GM04504 (cell line): ENCODE data around the gene TBL1X.
"Not testable (repeated sequence)": the region's sequence is repeated elsewhere in the genome, so short reads cannot be mapped to it uniquely, and the experiment has no call there.

Experiments
- DNase-seq: peaks from one replicate; pipeline ENCODE4 v3.0.0-alpha.2; 2012; ENCODE audit warnings: low read depth

TBL1X gene

GRCh38 chrX:9464435-9465371, at the start of gene TBL1X:
Gene TBL1X (plus strand): TSS chrX:9465058. CDS start chrX:9653587, 188,529 bp downstream.
- no peak for DNase-seq

GRCh38 chrX:9416562-9417348, 48.1 kb upstream of the TBL1X start:
- peak; percentile 38 for DNase-seq

- no peak for DNase-seq
Observed at GRCh38 chrX:9418262-9418661, 46.6 kb upstream of the TBL1X start.

GRCh38 chrX:9420275-9421265, 44.3 kb upstream of the TBL1X start:
- no peak for DNase-seq

GRCh38 chrX:9429767-9430166, 35.1 kb upstream of the TBL1X start:
- no peak for DNase-seq

- DNase-seq = no peak
Observed at GRCh38 chrX:9430346-9430921, 34.4 kb upstream of the TBL1X start.

GRCh38 chrX:9431281-9431680, 33.6 kb upstream of the TBL1X start:
- no peak for DNase-seq

- DNase-seq = no peak
Observed at GRCh38 chrX:9433596-9433995, 31.3 kb upstream of the TBL1X start.

GRCh38 chrX:9434051-9434550, 30.8 kb upstream of the TBL1X start:
- no peak for DNase-seq

GRCh38 chrX:9435086-9435485, 29.8 kb upstream of the TBL1X start:
- not testable (repeated sequence) for DNase-seq

- DNase-seq = no peak
Observed at GRCh38 chrX:9436812-9437211, 28.0 kb upstream of the TBL1X start.

- DNase-seq = no peak
Observed at GRCh38 chrX:9438933-9439494, 25.8 kb upstream of the TBL1X start.

GRCh38 chrX:9440116-9440844, 24.6 kb upstream of the TBL1X start:
- DNase-seq = no peak

- DNase-seq = no peak
Observed at GRCh38 chrX:9442056-9442455, 22.8 kb upstream of the TBL1X start.

- no peak for DNase-seq
Observed at GRCh38 chrX:9443327-9443726, 21.5 kb upstream of the TBL1X start.

GRCh38 chrX:9447906-9448305, 17.0 kb upstream of the TBL1X start:
- DNase-seq = no peak

- no peak for DNase-seq
Observed at GRCh38 chrX:9456250-9457074, 8.4 kb upstream of the TBL1X start.

- not testable (repeated sequence) for DNase-seq
Observed at GRCh38 chrX:9458034-9458433, 6.8 kb upstream of the TBL1X start.

GRCh38 chrX:9458516-9459078, 6.3 kb upstream of the TBL1X start:
- no peak for DNase-seq
